Upper lobe of left lung (tissue), 4 donors: Measurements from ENCODE around the gene STX8.

Source experiments
- POLR2A ChIP-seq, 4 donors: fragments of 450-650 bp; IDR thresholded peaks; one replicate each; pipeline ENCODE4 v1.5.1; 2016 to 2017; ENCODE audit warnings: antibody characterized with exemption in 4 of 4, mild to moderate bottlenecking in 2 of 4
- TF ChIP-seq, protein P1 (sequence below), 6 experiments: fragments of 450-650 bp in 4 of 6; fragments of 200-600 bp in 2 of 6; sonication (generic) in 2 of 6; IDR thresholded peaks; one replicate each; pipeline ENCODE4 v1.5.1; 2016 to 2019; ENCODE audit warnings: antibody characterized with exemption in 6 of 6

DNA sequence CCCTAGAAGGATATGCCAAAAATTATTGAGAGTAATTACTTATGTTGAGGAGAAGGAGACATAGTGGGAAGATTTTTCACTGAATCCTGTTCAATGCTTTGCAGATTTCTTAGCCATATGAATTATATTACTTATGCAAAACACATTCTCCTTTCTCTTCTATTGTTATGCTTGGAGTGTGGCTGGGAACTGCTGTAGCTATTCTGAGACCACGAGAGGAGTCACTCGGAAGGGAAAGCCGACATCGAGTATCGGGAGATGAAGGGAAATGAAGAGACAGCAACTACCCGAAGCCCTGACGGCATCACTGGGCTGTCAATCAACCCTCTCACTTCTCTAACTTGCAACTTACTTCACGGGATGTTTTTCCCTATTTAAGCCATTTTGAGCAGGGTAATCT is 39.6 kb downstream of the STX8 start:
- TF ChIP-seq, protein P1, sequence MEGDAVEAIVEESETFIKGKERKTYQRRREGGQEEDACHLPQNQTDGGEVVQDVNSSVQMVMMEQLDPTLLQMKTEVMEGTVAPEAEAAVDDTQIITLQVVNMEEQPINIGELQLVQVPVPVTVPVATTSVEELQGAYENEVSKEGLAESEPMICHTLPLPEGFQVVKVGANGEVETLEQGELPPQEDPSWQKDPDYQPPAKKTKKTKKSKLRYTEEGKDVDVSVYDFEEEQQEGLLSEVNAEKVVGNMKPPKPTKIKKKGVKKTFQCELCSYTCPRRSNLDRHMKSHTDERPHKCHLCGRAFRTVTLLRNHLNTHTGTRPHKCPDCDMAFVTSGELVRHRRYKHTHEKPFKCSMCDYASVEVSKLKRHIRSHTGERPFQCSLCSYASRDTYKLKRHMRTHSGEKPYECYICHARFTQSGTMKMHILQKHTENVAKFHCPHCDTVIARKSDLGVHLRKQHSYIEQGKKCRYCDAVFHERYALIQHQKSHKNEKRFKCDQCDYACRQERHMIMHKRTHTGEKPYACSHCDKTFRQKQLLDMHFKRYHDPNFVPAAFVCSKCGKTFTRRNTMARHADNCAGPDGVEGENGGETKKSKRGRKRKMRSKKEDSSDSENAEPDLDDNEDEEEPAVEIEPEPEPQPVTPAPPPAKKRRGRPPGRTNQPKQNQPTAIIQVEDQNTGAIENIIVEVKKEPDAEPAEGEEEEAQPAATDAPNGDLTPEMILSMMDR (IDR thresholded peaks at IDR 0.05), result no peak
- TF ChIP-seq POLR2A (IDR thresholded peaks at IDR 0.05), result no peak
